Panc1 (cell line): ENCODE data around the gene CYSTM1. TPM values are rescaled to one million over a fixed set of nuclear protein-coding genes. Genes with fewer than 3 reads are reported as not detected.

Experiments
- total RNA-seq: library from RNA; stranded (reverse); gene quantifications from one replicate; pipeline ENCODE4 v1.2.1, GENCODE V29; 2021; ENCODE audit not compliant: unreplicated experiment

CYSTM1 gene
- total RNA-seq, 1 experiment from 2014 or later, result 126 TPM

Other genes with a start within 250 kb of the CYSTM1 start
- 20.2 TPM for gene NRG2, start 131.9 kb upstream of the CYSTM1 start, total RNA-seq
- 16.9 TPM for gene PURA, start 61.1 kb upstream of the CYSTM1 start, total RNA-seq
- 7.7 TPM for gene IGIP, start 49.3 kb upstream of the CYSTM1 start, total RNA-seq
- gene PFDN1, start 127.9 kb downstream of the CYSTM1 start, total RNA-seq, result 54.4 TPM
- gene HBEGF, start 171.4 kb downstream of the CYSTM1 start, total RNA-seq, result 5.0 TPM
- not detected for gene SLC4A9, start 185.0 kb downstream of the CYSTM1 start, total RNA-seq
- gene ANKHD1, start 226.6 kb downstream of the CYSTM1 start, total RNA-seq, result 140 TPM